T-cell (primary cell): ENCODE results near the gene PRKCQ. TPM values are rescaled to one million over a fixed set of nuclear protein-coding genes. Genes with fewer than 3 reads are reported as not detected.

Experiments
- ATAC-seq, 4 experiments: fragments of 200-7000 bp in 3 of 4; fragments of 150-1000 bp in 1 of 4; cut with Tn5 transposase; replicated peaks in 1 of 4; 1 replicate in 3 of 4; 2 replicates in 1 of 4; pipeline ENCODE4 v1.10.0; 2021; ENCODE audit warnings: moderate library complexity in 3 of 4, mild to moderate bottlenecking in 2 of 4, moderate number of reproducible peaks in 1 of 4
- CTCF ChIA-PET, 2 donors: fragments of 300-600 bp; sonication (Branson Sonifier 250); formaldehyde crosslinking; loops; one replicate each; lab custom pipeline; 2022; ENCODE audit warnings: antibody characterized with exemption in 2 of 2; lab: Charles Lee
- POLR2A ChIA-PET, 2 donors: fragments of 300-600 bp; sonication (Branson Sonifier 250); formaldehyde crosslinking; loops; one replicate each; lab custom pipeline; 2022; ENCODE audit warnings: antibody characterized with exemption in 2 of 2; lab: Charles Lee
- DNase-seq, 35 experiments: peaks; one replicate each; pipeline versions ENCODE4 v3.0.0 to v3.0.0-alpha.2; 2013 to 2023
- H3K27ac ChIP-seq: one replicate; pipeline ENCODE4 v1.5.1; 2013; ENCODE audit warnings: low read length
- H3K27me3 ChIP-seq, 2 experiments: replicated peaks in 1 of 2; 1 replicate in 1 of 2; 2 replicates in 1 of 2; pipeline versions ENCODE4 v1.6.1 to v1.7.0; 2013; ENCODE audit warnings: low read length in 1 of 2, mixed read lengths in 1 of 2; ENCODE audit not compliant: control insufficient read depth in 2 of 2, insufficient read depth in 2 of 2; ENCODE audit errors: extremely low read depth in 1 of 2
- H3K36me3 ChIP-seq, 2 donors: 1 replicate in 1 of 2; 2 replicates in 1 of 2; pipeline versions ENCODE4 v1.6.1 to v1.7.0; 2013; ENCODE audit warnings: low read length in 1 of 2; ENCODE audit not compliant: control insufficient read depth in 2 of 2, insufficient read depth in 1 of 2; ENCODE audit errors: extremely low read depth in 1 of 2
- H3K4me1 ChIP-seq, 2 experiments: 1 replicate in 1 of 2; 2 replicates in 1 of 2; pipeline versions ENCODE4 v1.6.1 to v1.7.0; 2013; ENCODE audit warnings: low read length in 2 of 2, mixed read lengths in 1 of 2; ENCODE audit not compliant: insufficient read depth in 2 of 2, control insufficient read depth in 1 of 2; ENCODE audit errors: extremely low read depth in 1 of 2
- H3K4me3 ChIP-seq, 2 donors: 1 replicate in 1 of 2; 2 replicates in 1 of 2; pipeline versions ENCODE4 v1.5.1 to v1.7.0; 2013; ENCODE audit warnings: mild to moderate bottlenecking in 2 of 2, low read length in 1 of 2, moderate library complexity in 1 of 2; ENCODE audit not compliant: control insufficient read depth in 1 of 2; ENCODE audit errors: extremely low read depth in 1 of 2
- H3K9me3 ChIP-seq: 2 replicates; pipeline ENCODE4 v1.7.0; 2013
- H3K27ac Mint-ChIP-seq, 2 donors: one replicate each; pipeline ENCODE4 v1.8.0; 2020 to 2021; ENCODE audit warnings: mild to moderate bottlenecking in 2 of 2, mixed read lengths in 2 of 2
- H3K27me3 Mint-ChIP-seq, 2 donors: one replicate each; pipeline ENCODE4 v1.8.0; 2021 to 2022; ENCODE audit warnings: mixed read lengths in 2 of 2
- H3K36me3 Mint-ChIP-seq: one replicate; pipeline ENCODE4 v1.8.0; 2021; ENCODE audit warnings: mixed read lengths
- H3K4me1 Mint-ChIP-seq, 3 donors: one replicate each; pipeline ENCODE4 v1.8.0; 2020 to 2022; ENCODE audit warnings: mixed read lengths in 3 of 3, mild to moderate bottlenecking in 1 of 3
- H3K4me3 Mint-ChIP-seq, 3 donors: one replicate each; pipeline ENCODE4 v1.8.0; 2020 to 2022; ENCODE audit warnings: mild to moderate bottlenecking in 3 of 3, mixed read lengths in 3 of 3, moderate library complexity in 3 of 3
- H3K9me3 Mint-ChIP-seq, 3 donors: one replicate each; pipeline ENCODE4 v1.8.0; 2020 to 2022; ENCODE audit warnings: mixed read lengths in 3 of 3
- WGBS: methylation state at CpG from one replicate; pipeline ENCODE4 v1.1.5; 2013; ENCODE audit warnings: missing lambda C conversion rate; ENCODE audit not compliant: insufficient coverage; 5-methylcytosine and 5-hydroxymethylcytosine counted together
- total RNA-seq, 35 experiments: library from RNA in 6 of 35; stranded (reverse) in 6 of 35; fragments of 120-200 nt in 1 of 35; gene quantifications; one replicate each; pipeline versions ENCODE4 v1.2.1 to v1.2.4 and lab custom pipeline; 2013 to 2026

The PRKCQ gene
- total RNA-seq, 5 donors from 2014 or later (not counting 1 experiment from before 2014, with no cell fraction given), result 60.3 to 67.4 (median 61.6) TPM

DNA sequence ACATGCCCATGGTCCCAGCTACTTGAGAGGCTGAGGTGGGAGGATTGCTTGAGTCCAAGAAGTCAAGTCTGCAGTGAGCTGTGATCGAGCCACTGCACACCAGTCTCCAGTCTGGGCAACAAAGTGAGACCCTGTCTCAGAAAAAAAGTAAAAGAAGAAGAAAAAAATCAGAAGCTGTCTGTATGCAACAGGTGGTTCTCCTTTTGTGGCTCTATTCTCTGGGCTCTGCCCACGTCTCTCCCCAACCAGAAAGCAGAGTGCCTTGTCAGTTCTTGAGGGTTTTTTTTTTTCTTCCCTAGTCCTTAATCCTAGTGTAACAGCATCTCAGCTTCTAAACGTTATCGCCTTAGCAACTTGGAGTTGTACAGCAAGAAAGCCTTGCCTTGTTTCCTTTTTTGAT lies 89.5 kb downstream of the PRKCQ start:
- H3K36me3 Mint-ChIP-seq, result peaks cover 62% of the 10 kb centered on the region
- no peaks in the 10 kb centered on the region for H3K27me3 Mint-ChIP-seq
- ChIA-PET CTCF (no interaction called here), POLR2A (interaction anchor here (0.6 to 1.5 kb wide), 2 partner anchors 15 to 66 kb away, joined by 3 to 8 read pairs; no protein-coding TSS in a partner anchor)
- no peak for ATAC-seq
- peaks cover 15 to 60% of the 10 kb centered on the region in 2 experiments for H3K4me1 ChIP-seq
- no peaks in the 10 kb centered on the region for H3K9me3 ChIP-seq
- H3K36me3 ChIP-seq, result peaks cover 36 to 90% of the 10 kb centered on the region in 2 donors
- H3K27ac ChIP-seq, result peak overlapping the region; percentile 97
- H3K4me3 ChIP-seq, result no peak overlapping the region
- H3K27ac Mint-ChIP-seq, result peak overlapping the region; percentile 95 to 96
- no peak for DNase-seq
- peaks cover 12 to 27% (median 21%) of the 10 kb centered on the region in 3 donors for H3K4me1 Mint-ChIP-seq
- H3K27me3 ChIP-seq, result no peaks in the 10 kb centered on the region
- H3K9me3 Mint-ChIP-seq, result no peaks in the 10 kb centered on the region
- WGBS, result 100% methylated on average over 1 of the region's 4 CpGs
- no peak overlapping the region for H3K4me3 Mint-ChIP-seq

DNA sequence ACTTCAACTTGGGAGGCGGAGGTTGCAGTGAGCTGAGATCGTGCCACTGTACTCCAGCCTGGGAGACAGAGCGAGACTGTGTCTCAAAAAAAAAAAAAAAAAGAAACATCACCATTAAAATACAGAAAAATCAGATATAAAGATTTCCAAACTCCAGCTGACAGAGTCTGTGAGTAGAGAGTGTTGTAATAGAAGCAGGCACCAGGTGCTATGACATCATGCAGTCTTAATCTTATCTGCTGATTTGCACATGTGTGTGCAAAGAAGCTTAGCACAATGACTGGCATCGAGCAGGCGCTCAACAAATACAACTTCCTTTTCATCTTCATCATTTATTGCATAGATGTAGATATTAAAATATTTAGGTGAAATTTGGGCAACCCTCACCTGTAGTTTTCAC lies 92.2 kb downstream of the PRKCQ start:
- H3K36me3 ChIP-seq, result peaks cover 30 to 93% of the 10 kb centered on the region in 2 donors
- H3K27ac ChIP-seq, result no peak overlapping the region
- WGBS, result no CpG with 5 or more reads among the region's 5 CpGs
- no peak overlapping the region for H3K4me3 ChIP-seq
- peaks cover 82% of the 10 kb centered on the region for H3K36me3 Mint-ChIP-seq
- no peak overlapping the region for H3K4me3 Mint-ChIP-seq
- POLR2A ChIA-PET, result interaction anchor here (0.6 to 1.6 kb wide), 4 partner anchors 9 to 45 kb away, joined by 3 to 5 read pairs (median 4); no protein-coding TSS in a partner anchor
- H3K4me1 ChIP-seq, result peaks cover 7 to 50% of the 10 kb centered on the region in 2 experiments
- DNase-seq, result no peak
- H3K9me3 ChIP-seq, result no peaks in the 10 kb centered on the region
- H3K27me3 Mint-ChIP-seq, result no peaks in the 10 kb centered on the region
- no peak for ATAC-seq
- no peak overlapping the region for H3K27ac Mint-ChIP-seq
- H3K27me3 ChIP-seq, result no peaks in the 10 kb centered on the region
- no peaks in the 10 kb centered on the region for H3K9me3 Mint-ChIP-seq
- H3K4me1 Mint-ChIP-seq, result peaks cover 34 to 48% (median 38%) of the 10 kb centered on the region in 3 donors
- CTCF ChIA-PET, result interaction anchor here (0.6 to 0.7 kb wide), 5 partner anchors 8 to 759 kb away, joined by 3 to 6 read pairs (median 3); partner anchors contain the start of gene GDI2 (in 1 of the 2)

DNA sequence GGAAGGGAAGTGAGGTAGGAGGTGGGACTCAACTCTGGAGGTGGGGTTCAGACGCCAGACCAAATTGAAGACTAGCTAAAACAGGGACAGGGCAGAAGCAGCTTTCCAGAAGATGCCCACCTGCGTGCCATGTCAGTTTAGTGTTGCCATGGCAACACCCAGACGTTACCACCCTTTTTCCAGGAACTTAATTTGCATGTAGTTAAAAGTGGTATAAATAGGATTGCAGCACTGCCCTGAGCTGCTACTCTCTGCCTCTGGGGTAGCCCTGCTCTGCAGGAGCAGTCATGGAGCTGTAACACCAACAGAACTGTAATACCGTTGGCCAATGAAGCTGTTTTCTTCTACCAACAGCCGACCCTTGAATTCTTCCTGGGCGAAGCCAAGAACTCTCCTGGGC lies 93.8 kb downstream of the PRKCQ start:
- H3K27me3 ChIP-seq, result no peaks in the 10 kb centered on the region
- H3K4me3 ChIP-seq, result no peak overlapping the region
- CTCF ChIA-PET, result interaction anchor here in 1 of 2 donors (0.6 kb wide), 2 partner anchors 31 to 109 kb away, joined by 3 to 4 read pairs; no protein-coding TSS in a partner anchor
- ATAC-seq (no peak), DNase-seq (no peak)
- peaks cover 29 to 97% of the 10 kb centered on the region in 2 donors for H3K36me3 ChIP-seq
- Mint-ChIP-seq H3K4me3 (peak overlapping the region in 1 of 3 donors; percentile 3), H3K27me3 (no peaks in the 10 kb centered on the region), H3K36me3 (peaks cover 85% of the 10 kb centered on the region), H3K4me1 (peaks cover 39 to 48% (median 45%) of the 10 kb centered on the region in 3 donors), H3K9me3 (no peaks in the 10 kb centered on the region), H3K27ac (peak overlapping the region in 1 of 2 donors; percentile 71)
- H3K9me3 ChIP-seq, result no peaks in the 10 kb centered on the region
- POLR2A ChIA-PET, result no interaction called here
- WGBS, result 98% methylated on average over 5 of the region's 6 CpGs
- no peak overlapping the region for H3K27ac ChIP-seq
- peaks cover 7 to 47% of the 10 kb centered on the region in 2 experiments for H3K4me1 ChIP-seq

DNA sequence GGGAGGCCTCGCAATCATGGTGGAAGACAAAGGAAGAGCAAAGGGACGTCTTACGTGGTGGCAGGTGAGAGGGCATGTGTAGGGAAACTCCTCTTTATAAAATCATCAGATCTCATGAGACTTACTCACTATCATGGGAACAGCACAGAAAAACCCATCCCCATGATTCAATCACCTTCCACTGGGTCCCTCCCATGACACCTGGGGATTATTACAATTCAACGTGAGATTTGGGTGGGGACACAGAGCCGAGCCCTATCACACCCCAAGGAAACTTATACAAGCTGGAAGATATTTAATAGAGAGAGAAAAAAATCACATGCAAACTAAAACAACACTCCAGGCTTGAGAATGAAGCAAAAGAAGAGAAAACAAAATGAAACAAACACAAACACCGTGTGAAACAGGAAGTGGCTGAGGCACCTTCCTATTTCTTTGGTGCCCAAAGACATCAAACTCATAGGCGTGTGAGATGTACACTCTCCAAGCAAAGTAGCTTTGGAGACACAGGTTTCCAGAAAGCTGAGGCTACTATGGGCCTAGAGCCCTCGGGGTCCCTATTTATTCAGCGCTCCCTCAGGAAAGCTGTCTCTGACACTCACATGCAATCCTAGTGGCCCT lies 97.2 kb downstream of the PRKCQ start:
- Mint-ChIP-seq H3K4me1 (peaks cover 37 to 46% (median 38%) of the 10 kb centered on the region in 3 donors), H3K4me3 (peak overlapping the region in 2 of 3 donors; percentile 35 to 40), H3K36me3 (peaks cover 84% of the 10 kb centered on the region), H3K27ac (peak overlapping the region; percentile 89 to 93), H3K27me3 (no peaks in the 10 kb centered on the region), H3K9me3 (no peaks in the 10 kb centered on the region)
- ATAC-seq (peak in 3 of 4 experiments; percentile 33 to 58 (median 51)), DNase-seq (peak in 2 of 35 experiments; percentile 12 to 54)
- Histone ChIP-seq H3K27me3 (no peaks in the 10 kb centered on the region), H3K27ac (peak overlapping the region; percentile 60), H3K4me3 (no peak overlapping the region), H3K4me1 (peaks cover 7 to 28% of the 10 kb centered on the region in 2 experiments), H3K9me3 (no peaks in the 10 kb centered on the region), H3K36me3 (peaks cover 18 to 96% of the 10 kb centered on the region in 2 donors)
- ChIA-PET POLR2A (interaction anchor here in 1 of 2 donors (0.6 kb wide), 1 partner anchor 160 kb away, joined by 5 read pairs; no protein-coding TSS in a partner anchor), CTCF (interaction anchor here in 1 of 2 donors (1.4 kb wide), 1 partner anchor 9 kb away, joined by 5 read pairs; no protein-coding TSS in a partner anchor)
- WGBS, result 65% methylated on average over 3 of the region's 9 CpGs

DNA sequence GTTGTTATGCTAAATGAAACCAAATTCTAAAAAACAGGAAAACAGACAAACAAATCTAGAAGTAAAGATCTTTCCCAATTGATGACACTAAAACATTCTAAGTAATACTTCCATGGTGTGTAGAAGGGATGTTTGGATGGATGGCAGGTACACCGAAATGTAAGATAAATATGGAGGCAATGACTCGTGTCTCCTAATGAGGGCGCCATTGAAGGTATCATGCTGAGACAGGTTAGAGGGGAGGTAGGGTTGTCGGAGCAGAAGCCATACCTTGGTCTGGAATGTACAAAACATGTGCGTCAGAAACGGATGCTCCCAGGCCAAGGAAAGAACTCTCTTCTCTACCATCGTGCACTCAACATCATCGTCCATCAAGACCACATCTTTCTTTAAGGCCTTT lies 101.4 kb downstream of the PRKCQ start:
- DNase-seq (peak in 1 of 35 experiments; percentile 35), ATAC-seq (no peak)
- POLR2A ChIA-PET, result no interaction called here
- no peak overlapping the region for H3K4me3 Mint-ChIP-seq
- Histone ChIP-seq H3K27ac (no peak overlapping the region), H3K9me3 (no peaks in the 10 kb centered on the region), H3K27me3 (no peaks in the 10 kb centered on the region), H3K4me1 (peaks cover 24 to 30% of the 10 kb centered on the region in 2 experiments), H3K36me3 (peaks cover 22 to 80% of the 10 kb centered on the region in 2 donors), H3K4me3 (no peak overlapping the region)
- no peaks in the 10 kb centered on the region for H3K9me3 Mint-ChIP-seq
- CTCF ChIA-PET, result no interaction called here
- H3K4me1 Mint-ChIP-seq, result peaks cover 50 to 57% (median 56%) of the 10 kb centered on the region in 3 donors
- 100% methylated on average over 3 of the region's 8 CpGs for WGBS
- no peak overlapping the region for H3K27ac Mint-ChIP-seq
- peaks cover 79% of the 10 kb centered on the region for H3K36me3 Mint-ChIP-seq
- no peaks in the 10 kb centered on the region for H3K27me3 Mint-ChIP-seq

DNA sequence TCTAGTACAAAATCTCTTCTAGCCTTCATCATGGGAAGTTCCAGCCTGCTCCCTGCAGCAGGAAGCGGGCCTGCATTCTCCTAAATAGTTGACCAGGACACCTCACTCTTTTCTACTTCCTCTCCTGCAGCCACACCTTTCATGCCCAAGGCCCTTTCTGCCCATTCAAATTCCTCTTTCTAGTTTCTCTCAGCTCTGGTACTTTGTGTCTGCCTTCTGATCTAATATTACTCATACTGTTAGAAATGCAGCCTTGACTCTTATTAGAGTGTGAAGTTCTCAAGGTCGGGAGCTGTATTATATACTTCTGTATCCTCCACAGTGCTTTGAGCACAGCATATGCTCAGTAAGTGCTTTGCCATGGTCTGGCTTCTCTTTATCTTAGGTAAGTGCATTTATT lies 103.1 kb downstream of the PRKCQ start:
- H3K4me1 Mint-ChIP-seq, result peaks cover 48 to 55% (median 54%) of the 10 kb centered on the region in 3 donors
- H3K27me3 Mint-ChIP-seq, result no peaks in the 10 kb centered on the region
- ChIA-PET POLR2A (interaction anchor here in 1 of 2 donors (0.6 kb wide), 1 partner anchor 30 kb away, joined by 3 read pairs; no protein-coding TSS in a partner anchor), CTCF (interaction anchor here in 1 of 2 donors (1.2 kb wide), 1 partner anchor 391 kb away, joined by 3 read pairs; no protein-coding TSS in a partner anchor)
- no peak overlapping the region for H3K4me3 ChIP-seq
- peaks cover 23 to 35% of the 10 kb centered on the region in 2 experiments for H3K4me1 ChIP-seq
- DNase-seq, result no peak
- no peak overlapping the region for H3K27ac ChIP-seq
- ATAC-seq, result no peak
- WGBS, result 100% methylated on average over 1 of the region's 2 CpGs
- no peaks in the 10 kb centered on the region for H3K9me3 ChIP-seq
- peak overlapping the region; percentile 62 to 96 for H3K27ac Mint-ChIP-seq
- H3K27me3 ChIP-seq, result no peaks in the 10 kb centered on the region
- peaks cover 62% of the 10 kb centered on the region for H3K36me3 Mint-ChIP-seq
- H3K4me3 Mint-ChIP-seq, result no peak overlapping the region
- H3K9me3 Mint-ChIP-seq, result no peaks in the 10 kb centered on the region
- peaks cover 20 to 66% of the 10 kb centered on the region in 2 donors for H3K36me3 ChIP-seq
